KMS-11 (cell line): ENCODE measurements around the gene MPPE1.
"Not testable (repeated sequence)": the region's sequence is repeated elsewhere in the genome, so short reads cannot be mapped to it uniquely, and the experiment has no call there.

Experiments used
- H2AFZ ChIP-seq: fragments of 200-600 bp; sonication (generic); 2 replicates; pipeline ENCODE4 v1.6.1; 2016; ENCODE audit warnings: antibody characterized with exemption, mixed run types, low read depth
- H3K27ac ChIP-seq: fragments of 200-600 bp; sonication (generic); 2 replicates; pipeline ENCODE4 v1.6.1; 2016; ENCODE audit warnings: mild to moderate bottlenecking, mixed run types
- H3K27me3 ChIP-seq: fragments of 200-600 bp; sonication (generic); 2 replicates; pipeline ENCODE4 v1.6.1; 2017; ENCODE audit warnings: mild to moderate bottlenecking, low read depth, mixed run types, moderate library complexity; ENCODE audit not compliant: insufficient read depth
- H3K36me3 ChIP-seq: fragments of 200-600 bp; sonication (generic); 2 replicates; pipeline ENCODE4 v1.6.1; 2017; ENCODE audit warnings: mild to moderate bottlenecking, mixed run types; ENCODE audit not compliant: insufficient read depth
- H3K4me1 ChIP-seq: fragments of 200-600 bp; sonication (generic); 2 replicates; pipeline ENCODE4 v1.6.1; 2016; ENCODE audit warnings: mild to moderate bottlenecking, low read depth, mixed run types; ENCODE audit not compliant: poor library complexity, severe bottlenecking
- H3K4me2 ChIP-seq: fragments of 200-600 bp; sonication (generic); 2 replicates; pipeline ENCODE4 v1.7.0; 2016; ENCODE audit warnings: mild to moderate bottlenecking, mixed run types
- H3K4me3 ChIP-seq: fragments of 200-600 bp; sonication (generic); IDR thresholded peaks from 2 replicates; pipeline ENCODE4 v1.6.1; 2017; ENCODE audit warnings: low read depth, low read length, mixed read lengths; ENCODE audit not compliant: insufficient read depth
- H3K79me2 ChIP-seq: fragments of 200-600 bp; sonication (generic); 2 replicates; pipeline ENCODE4 v1.6.1; 2016; ENCODE audit warnings: low read depth, mixed run types; ENCODE audit not compliant: insufficient read depth
- H3K9ac ChIP-seq: fragments of 200-600 bp; sonication (generic); 2 replicates; pipeline ENCODE4 v1.6.1; 2016; ENCODE audit warnings: mild to moderate bottlenecking, mixed run types
- H4K20me1 ChIP-seq: fragments of 200-600 bp; sonication (generic); 2 replicates; pipeline ENCODE4 v1.6.1; 2016; ENCODE audit warnings: mild to moderate bottlenecking, mixed run types; ENCODE audit not compliant: insufficient read depth
- TF ChIP-seq, protein P1 (sequence below): fragments of 200-600 bp; sonication (generic); conservative IDR thresholded peaks from 2 replicates; pipeline ENCODE4 v1.6.1; 2017; ENCODE audit warnings: low read depth, mild to moderate bottlenecking, antibody characterized with exemption, low read length, moderate library complexity, mixed read lengths

The MPPE1 gene

DNA sequence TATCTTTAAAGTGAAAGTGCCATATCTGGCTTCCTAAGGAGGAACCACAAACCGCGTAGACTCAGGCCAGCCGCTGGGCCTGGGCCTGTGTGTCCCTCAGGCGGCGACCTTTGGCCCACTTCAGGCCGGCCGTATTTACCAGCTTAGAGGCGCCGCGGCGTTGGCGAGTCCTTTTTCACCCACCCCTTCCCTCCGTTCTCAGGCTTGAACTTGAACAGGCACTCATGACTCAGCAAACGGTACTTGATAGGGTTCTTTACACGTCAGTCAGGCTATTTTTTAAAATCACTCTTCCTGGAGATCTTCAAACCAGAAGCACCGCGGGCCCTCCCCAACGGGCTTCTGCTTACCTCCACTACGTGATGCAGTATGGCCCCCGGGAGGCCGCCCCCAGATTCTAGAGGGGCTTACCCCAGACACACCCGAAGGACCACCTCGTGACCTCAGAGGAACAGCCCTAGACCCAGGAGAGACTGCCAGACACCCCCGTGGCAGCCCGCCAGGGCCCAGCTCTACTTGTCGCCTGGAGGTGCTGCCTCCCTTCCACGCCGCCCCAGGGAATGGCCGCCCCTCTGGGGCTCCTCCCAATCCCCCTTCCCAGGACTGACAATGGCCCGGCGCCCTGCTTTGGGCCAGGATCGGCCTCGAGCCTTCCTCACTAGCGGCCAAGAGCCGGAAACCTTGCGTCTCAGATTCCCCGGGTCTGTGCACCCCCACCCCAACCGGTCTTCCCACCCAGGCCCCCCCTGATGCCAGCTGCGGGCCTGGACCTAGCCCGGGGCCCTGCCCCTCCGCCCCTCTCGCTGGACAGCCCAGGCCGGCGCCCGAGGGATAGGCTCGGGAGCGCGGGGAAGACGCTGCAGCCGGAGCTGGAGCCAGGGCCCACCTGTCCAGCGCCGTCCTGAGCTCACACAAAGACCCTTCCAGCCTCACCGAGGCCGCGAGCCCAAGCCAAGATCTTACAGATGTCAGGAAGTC is 39.4 kb upstream of the MPPE1 start:
- no peaks in the 10 kb centered on the region for H3K36me3 ChIP-seq
- no peaks in the 10 kb centered on the region for H3K4me1 ChIP-seq
- H3K4me3 ChIP-seq = no peak overlapping the region
- no peak overlapping the region for H2AFZ ChIP-seq
- no peaks in the 10 kb centered on the region for H4K20me1 ChIP-seq
- no peak overlapping the region for H3K4me2 ChIP-seq
- TF ChIP-seq, protein P1, sequence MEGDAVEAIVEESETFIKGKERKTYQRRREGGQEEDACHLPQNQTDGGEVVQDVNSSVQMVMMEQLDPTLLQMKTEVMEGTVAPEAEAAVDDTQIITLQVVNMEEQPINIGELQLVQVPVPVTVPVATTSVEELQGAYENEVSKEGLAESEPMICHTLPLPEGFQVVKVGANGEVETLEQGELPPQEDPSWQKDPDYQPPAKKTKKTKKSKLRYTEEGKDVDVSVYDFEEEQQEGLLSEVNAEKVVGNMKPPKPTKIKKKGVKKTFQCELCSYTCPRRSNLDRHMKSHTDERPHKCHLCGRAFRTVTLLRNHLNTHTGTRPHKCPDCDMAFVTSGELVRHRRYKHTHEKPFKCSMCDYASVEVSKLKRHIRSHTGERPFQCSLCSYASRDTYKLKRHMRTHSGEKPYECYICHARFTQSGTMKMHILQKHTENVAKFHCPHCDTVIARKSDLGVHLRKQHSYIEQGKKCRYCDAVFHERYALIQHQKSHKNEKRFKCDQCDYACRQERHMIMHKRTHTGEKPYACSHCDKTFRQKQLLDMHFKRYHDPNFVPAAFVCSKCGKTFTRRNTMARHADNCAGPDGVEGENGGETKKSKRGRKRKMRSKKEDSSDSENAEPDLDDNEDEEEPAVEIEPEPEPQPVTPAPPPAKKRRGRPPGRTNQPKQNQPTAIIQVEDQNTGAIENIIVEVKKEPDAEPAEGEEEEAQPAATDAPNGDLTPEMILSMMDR = no peak
- H3K79me2 ChIP-seq = no peaks in the 10 kb centered on the region
- H3K27ac ChIP-seq = no peak overlapping the region
- H3K9ac ChIP-seq = no peak overlapping the region
- H3K27me3 ChIP-seq = no peaks in the 10 kb centered on the region

DNA sequence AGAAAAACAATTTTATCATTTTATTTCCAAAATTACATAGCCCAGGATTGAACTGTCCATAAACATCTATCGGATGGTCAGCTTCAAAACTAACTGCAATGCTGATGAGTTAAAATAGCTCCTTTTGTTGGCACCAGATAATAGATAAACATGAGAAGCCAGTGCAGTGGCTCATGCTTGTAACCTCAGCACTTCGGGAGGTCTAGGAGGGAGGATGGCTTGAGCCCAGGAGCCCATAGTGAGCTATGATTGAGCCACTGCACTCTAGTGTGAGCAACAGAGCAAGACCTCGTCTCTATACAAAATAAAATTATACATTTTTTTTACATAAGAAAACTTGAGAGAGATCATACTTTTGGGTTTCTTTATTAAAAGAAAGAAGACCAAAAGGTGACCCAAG is 38.6 kb upstream of the MPPE1 start:
- Histone ChIP-seq H3K79me2 (no peaks in the 10 kb centered on the region), H3K4me1 (no peaks in the 10 kb centered on the region), H4K20me1 (no peaks in the 10 kb centered on the region), H3K4me3 (no peak overlapping the region), H3K9ac (no peak overlapping the region), H2AFZ (no peak overlapping the region), H3K4me2 (no peak overlapping the region), H3K27ac (no peak overlapping the region), H3K27me3 (no peaks in the 10 kb centered on the region), H3K36me3 (no peaks in the 10 kb centered on the region)
- TF ChIP-seq, protein P1 = no peak

DNA sequence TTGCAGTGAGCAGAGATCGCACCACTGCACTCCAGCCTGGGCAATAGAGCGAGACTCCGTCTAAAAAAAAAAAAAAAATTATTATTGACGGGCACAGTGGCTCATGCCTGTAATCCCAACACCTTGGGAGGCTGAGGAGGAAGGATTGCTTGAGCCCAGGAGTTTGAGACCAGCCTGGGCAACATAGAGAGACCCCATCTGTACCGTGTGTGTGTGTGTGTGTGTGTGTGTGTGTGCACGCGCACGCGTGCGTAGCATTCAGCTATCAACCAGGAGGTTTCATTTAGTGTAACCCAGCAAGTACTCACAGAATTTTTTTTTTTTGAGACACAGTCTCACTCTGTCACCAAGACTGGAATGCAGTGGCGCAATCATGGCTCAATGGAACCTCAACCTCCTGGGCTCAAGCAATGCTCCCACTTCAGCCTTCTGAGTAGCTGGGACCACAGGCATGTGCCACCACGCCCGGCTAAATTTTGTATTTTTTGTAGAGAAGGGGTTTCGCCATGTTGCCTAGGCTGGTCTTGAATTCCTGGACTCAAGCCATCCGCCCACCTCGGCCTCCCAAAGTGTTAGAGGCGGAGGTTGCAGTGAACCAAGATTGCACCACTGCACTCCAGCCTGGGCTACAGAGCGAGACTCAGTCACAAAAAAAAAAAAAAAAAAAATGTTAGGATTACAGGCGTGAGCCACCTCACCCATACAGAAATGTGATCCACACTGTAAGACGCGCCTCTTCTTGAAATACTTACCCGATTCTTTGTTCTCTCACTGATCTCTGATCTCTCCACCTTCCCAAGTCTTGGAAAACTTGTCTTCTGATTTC is 37.9 kb upstream of the MPPE1 start:
- H3K4me1 ChIP-seq, H3K27me3 ChIP-seq, H3K36me3 ChIP-seq, H3K4me2 ChIP-seq, H3K79me2 ChIP-seq, H3K4me3 ChIP-seq, H4K20me1 ChIP-seq, H3K27ac ChIP-seq, H2AFZ ChIP-seq, H3K9ac ChIP-seq: not testable (repeated sequence)

DNA sequence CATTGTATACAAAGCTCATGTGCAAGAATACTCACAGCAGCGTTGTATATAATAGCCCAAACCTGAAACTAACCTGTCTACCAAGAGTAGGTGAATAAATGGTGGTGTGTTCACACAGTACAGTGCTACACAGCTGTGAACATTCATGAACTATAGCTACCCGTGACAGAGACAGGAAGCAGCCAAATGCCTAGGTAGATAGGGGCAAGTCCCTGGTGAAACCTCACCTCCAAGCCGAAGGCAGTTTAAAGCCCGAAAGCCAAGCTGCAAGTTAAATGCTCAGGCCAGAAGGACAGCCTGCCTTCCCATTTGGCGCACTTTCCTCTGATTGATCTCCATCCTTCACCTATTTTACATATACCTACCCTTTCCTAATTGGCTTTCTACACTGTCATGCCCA is 36.7 kb upstream of the MPPE1 start:
- Histone ChIP-seq H3K4me2 (no peak overlapping the region), H3K9ac (no peak overlapping the region), H3K4me1 (no peaks in the 10 kb centered on the region), H2AFZ (no peak overlapping the region), H3K27me3 (no peaks in the 10 kb centered on the region), H4K20me1 (no peaks in the 10 kb centered on the region), H3K36me3 (no peaks in the 10 kb centered on the region), H3K4me3 (no peak overlapping the region), H3K27ac (no peak overlapping the region), H3K79me2 (no peaks in the 10 kb centered on the region)
- TF ChIP-seq, protein P1 = no peak
